Activated CD4-positive, alpha-beta memory T cell treated with anti-CD3 and anti-CD28 coated beads, Interleukin-2, amount 10 ng/mL, durations not matched to agents 7 days and 5 days (primary cell): ENCODE measurements around the gene RER1. TPM values are rescaled to one million over a fixed set of nuclear protein-coding genes. Genes with fewer than 3 reads are reported as not detected.

Experiments
- CTCF ChIA-PET: fragments of 350-600 bp; sonication (Branson Sonifier 250); formaldehyde crosslinking; loops from one replicate; lab custom pipeline; 2021; ENCODE audit warnings: antibody characterized with exemption, inconsistent platforms; lab: Charles Lee
- POLR2A ChIA-PET: fragments of 350-600 bp; sonication (Branson Sonifier 250); formaldehyde crosslinking; loops from one replicate; lab custom pipeline; 2021; ENCODE audit warnings: antibody characterized with exemption; lab: Charles Lee
- DNase-seq: peaks from one replicate; pipeline ENCODE4 v3.0.0-alpha.2; 2020
- H3K27ac Mint-ChIP-seq: one replicate; pipeline ENCODE4 v1.8.0; 2021; ENCODE audit warnings: mild to moderate bottlenecking, mixed read lengths
- H3K27me3 Mint-ChIP-seq: one replicate; pipeline ENCODE4 v1.8.0; 2021; ENCODE audit warnings: mixed read lengths
- H3K36me3 Mint-ChIP-seq: one replicate; pipeline ENCODE4 v1.8.0; 2021; ENCODE audit warnings: low read depth, mixed read lengths
- H3K4me1 Mint-ChIP-seq: one replicate; pipeline ENCODE4 v1.8.0; 2021; ENCODE audit warnings: mixed read lengths
- H3K4me3 Mint-ChIP-seq: one replicate; pipeline ENCODE4 v1.8.0; 2021; ENCODE audit warnings: mild to moderate bottlenecking, mixed read lengths
- H3K9me3 Mint-ChIP-seq: one replicate; pipeline ENCODE4 v1.8.0; 2021; ENCODE audit warnings: mixed read lengths
- total RNA-seq, 2 experiments: library from RNA; stranded (reverse); gene quantifications; one replicate each; pipeline ENCODE4 v1.2.3, GENCODE V29; 2021

Gene RER1
- total RNA-seq, 2 experiments from 2014 or later: 151 to 160 TPM

DNA sequence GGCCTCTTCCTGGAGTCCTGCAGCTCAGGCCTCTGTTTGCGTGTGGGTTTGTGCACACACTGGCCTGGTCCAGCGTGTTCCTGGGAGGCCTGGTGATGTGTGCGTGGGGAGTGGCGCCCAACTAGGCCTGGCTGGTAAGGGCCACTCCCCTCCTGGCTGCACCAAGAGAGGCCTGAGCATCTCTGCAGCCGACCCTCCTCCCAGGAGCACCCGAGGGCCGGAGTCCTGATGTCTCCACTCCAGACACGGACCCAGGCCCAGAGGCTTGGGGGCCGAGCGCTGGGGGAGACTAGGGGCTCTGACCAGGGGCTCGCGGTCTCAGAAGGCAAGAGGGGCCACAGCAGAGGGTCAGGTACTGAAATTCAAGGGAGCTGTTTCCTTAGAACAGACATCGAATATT is 33.6 kb upstream of the RER1 start:
- no peak overlapping the region for H3K4me3 Mint-ChIP-seq
- DNase-seq: no peak
- no peaks in the 10 kb centered on the region for H3K36me3 Mint-ChIP-seq
- ChIA-PET CTCF (no interaction called here), POLR2A (no interaction called here)
- H3K9me3 Mint-ChIP-seq: no peaks in the 10 kb centered on the region
- H3K4me1 Mint-ChIP-seq: no peaks in the 10 kb centered on the region
- H3K27ac Mint-ChIP-seq: no peak overlapping the region
- no peaks in the 10 kb centered on the region for H3K27me3 Mint-ChIP-seq

GRCh38 chr1:2358651-2359640 is 32.7 kb upstream of the RER1 start:
- Mint-ChIP-seq H3K27me3 (no peaks in the 10 kb centered on the region), H3K4me3 (no peak overlapping the region), H3K9me3 (peaks cover 2% of the 10 kb centered on the region), H3K4me1 (no peaks in the 10 kb centered on the region), H3K27ac (no peak overlapping the region), H3K36me3 (no peaks in the 10 kb centered on the region)
- POLR2A ChIA-PET: no interaction called here
- DNase-seq: no peak
- CTCF ChIA-PET: no interaction called here

GRCh38 chr1:2360588-2361364 is 30.9 kb upstream of the RER1 start:
- Mint-ChIP-seq H3K36me3 (no peaks in the 10 kb centered on the region), H3K4me3 (no peak overlapping the region), H3K27ac (no peak overlapping the region), H3K4me1 (no peaks in the 10 kb centered on the region), H3K9me3 (peaks cover 3% of the 10 kb centered on the region), H3K27me3 (no peaks in the 10 kb centered on the region)
- CTCF ChIA-PET: no interaction called here
- POLR2A ChIA-PET: no interaction called here
- no peak for DNase-seq

DNA sequence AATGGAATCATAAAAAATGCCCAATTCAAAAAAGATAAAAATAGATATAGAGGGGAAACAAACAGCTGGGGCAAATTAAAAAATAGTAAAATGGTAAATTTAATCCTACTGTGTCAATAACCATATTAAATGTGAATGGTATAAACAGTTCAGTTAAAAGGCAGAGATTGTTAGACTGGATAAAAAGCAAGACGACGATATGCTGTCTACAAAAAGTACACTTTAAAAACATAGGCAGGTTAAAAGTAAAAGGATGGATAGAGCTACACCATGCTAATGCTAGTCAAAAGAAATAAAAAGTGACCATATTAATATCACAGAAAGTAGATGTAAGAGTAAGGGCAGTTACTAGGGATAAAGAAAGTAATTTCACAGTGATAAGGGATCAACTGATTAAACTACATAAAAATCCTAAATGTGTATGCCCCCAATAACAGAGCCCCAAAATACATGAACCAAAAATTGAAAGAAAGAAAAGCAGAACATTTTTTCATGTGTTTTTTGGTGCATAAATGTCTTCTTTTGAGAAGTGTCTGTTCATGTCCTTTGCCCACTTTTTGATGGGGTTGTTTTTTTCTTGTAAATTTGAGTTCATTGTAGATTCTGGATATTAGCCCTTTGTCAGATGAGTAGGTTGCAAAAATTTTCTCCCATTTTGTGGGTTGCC is 27.7 kb upstream of the RER1 start:
- CTCF ChIA-PET: interaction anchor here (1.4 kb wide), 1 partner anchor 169 kb away, joined by 3 read pairs; the partner anchor contains the start of gene FAAP20
- DNase-seq: no peak
- Mint-ChIP-seq H3K36me3 (no peaks in the 10 kb centered on the region), H3K27ac (no peak overlapping the region), H3K4me3 (no peak overlapping the region), H3K27me3 (no peaks in the 10 kb centered on the region), H3K9me3 (peaks cover 3% of the 10 kb centered on the region), H3K4me1 (no peaks in the 10 kb centered on the region)
- POLR2A ChIA-PET: no interaction called here

DNA sequence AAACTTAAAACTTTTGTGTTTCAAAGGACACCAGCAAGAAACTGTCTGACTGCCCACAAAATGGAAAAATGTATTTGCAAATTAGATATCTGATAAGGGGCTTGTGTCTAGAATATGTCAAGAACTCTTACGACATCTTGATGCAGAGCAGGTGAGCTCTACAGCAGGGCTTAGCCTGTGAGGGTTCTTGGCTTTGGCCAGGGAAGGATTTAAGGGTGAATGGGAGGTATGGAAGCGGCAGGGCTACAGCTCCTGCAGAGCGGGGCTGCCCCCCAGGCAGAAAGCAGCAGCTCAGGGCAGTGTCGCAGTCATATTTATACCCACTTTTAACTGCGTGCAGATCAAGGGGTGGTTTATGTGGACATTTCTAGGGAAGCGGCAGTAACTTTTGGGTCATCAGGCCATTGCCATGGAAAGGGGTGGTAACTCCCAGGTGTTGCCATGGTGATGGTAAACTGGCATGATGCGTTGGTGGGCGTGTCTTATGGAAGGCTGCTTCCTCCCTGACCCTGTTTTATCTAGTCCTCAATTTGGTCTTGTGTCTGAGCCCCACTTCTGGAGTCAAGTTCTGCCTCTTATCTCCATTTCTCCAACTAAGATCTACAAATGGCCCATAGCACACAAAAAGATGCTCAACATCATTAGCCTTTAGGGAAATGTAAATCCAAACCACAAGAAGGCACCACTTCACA is 23.4 kb upstream of the RER1 start:
- no peak overlapping the region for H3K4me3 Mint-ChIP-seq
- DNase-seq: no peak
- H3K27ac Mint-ChIP-seq: no peak overlapping the region
- H3K27me3 Mint-ChIP-seq: no peaks in the 10 kb centered on the region
- ChIA-PET CTCF (no interaction called here), POLR2A (no interaction called here)
- H3K9me3 Mint-ChIP-seq: peaks cover 3% of the 10 kb centered on the region
- no peaks in the 10 kb centered on the region for H3K36me3 Mint-ChIP-seq
- no peaks in the 10 kb centered on the region for H3K4me1 Mint-ChIP-seq

DNA sequence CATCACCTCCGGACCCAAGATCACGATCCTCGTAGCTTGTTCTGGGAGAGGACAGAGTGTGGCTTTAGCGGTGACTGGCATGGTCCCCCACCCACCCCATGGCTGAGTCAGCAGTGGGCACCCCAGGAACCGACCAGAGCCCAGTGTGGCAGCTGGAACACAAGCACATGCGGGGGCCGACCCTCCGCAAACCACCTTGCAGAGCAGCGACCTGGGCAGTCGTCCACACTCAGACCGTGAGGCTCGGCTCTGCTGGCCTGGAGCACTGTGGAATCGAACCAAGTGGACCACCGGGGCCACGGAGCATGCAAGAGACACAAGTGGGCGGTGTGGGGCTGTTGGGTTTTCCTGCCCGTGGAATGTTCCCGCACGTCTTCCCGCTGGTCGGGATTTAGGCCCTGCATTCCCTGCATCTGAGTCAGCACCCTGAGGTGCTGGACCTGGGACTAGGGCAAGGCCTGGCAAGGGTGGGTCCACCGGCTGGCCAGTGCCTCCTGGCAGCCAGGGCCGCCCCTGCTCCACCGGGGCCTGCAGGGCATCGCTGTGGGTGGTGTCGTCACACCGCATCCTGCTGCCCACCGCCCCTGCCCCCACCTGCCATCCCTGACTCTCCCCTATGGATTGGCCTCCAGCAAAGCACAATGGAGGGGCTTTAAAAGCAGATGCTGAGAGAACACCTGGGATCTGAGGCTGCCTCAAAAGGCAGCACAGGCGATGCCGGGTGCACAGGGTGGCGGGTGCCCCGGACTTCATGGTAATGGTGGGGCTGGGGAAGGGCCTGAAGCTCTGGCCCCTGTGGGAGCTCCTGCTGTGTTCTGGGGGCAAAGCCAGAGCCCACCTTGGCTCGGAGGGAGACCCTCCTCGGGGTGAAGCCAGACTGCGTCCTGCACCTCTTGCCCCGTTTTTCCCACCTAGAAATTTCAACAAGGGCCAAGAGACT is 18.8 kb upstream of the RER1 start:
- ChIA-PET POLR2A (no interaction called here), CTCF (no interaction called here)
- no peaks in the 10 kb centered on the region for H3K4me1 Mint-ChIP-seq
- no peaks in the 10 kb centered on the region for H3K27me3 Mint-ChIP-seq
- H3K36me3 Mint-ChIP-seq: no peaks in the 10 kb centered on the region
- no peak overlapping the region for H3K4me3 Mint-ChIP-seq
- no peak overlapping the region for H3K27ac Mint-ChIP-seq
- no peaks in the 10 kb centered on the region for H3K9me3 Mint-ChIP-seq
- no peak for DNase-seq

DNA sequence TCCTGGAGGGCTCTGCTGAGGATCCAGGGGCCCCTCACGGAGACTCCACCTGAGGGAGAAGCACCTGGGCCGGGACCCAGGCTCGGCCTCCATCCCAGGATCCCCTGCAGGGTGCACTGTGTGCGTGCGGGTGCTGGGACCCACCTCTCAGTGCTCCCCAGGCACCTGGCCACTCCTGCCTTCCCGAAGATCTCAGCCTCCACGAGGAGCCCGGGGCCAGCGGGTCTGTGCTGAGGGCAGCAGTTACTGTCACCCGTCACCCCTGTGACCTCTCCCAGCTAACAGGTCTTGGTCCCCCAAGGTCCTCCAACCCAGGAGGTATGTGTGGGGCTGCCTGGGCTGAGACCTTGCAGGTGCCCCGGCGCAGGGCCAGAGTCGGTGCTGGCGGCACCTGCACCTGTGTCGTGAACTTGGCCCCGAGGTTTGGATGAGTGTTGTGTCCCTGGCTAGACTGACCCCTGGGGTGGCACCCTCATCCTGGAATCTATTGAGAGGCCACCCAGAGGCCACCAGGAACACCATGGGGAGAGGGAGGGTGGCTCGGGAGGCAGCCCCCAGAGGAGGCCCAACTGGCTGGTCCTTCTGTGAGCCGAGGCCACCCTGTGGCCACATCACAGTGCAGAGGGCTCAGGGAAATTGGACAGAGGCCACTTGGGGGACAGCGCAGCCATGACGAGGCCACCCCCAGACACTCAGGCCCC is 17.9 kb upstream of the RER1 start:
- ChIA-PET CTCF (no interaction called here), POLR2A (no interaction called here)
- Mint-ChIP-seq H3K27ac (no peak overlapping the region), H3K36me3 (no peaks in the 10 kb centered on the region), H3K4me1 (no peaks in the 10 kb centered on the region), H3K9me3 (no peaks in the 10 kb centered on the region), H3K27me3 (no peaks in the 10 kb centered on the region), H3K4me3 (no peak overlapping the region)
- DNase-seq: no peak

DNA sequence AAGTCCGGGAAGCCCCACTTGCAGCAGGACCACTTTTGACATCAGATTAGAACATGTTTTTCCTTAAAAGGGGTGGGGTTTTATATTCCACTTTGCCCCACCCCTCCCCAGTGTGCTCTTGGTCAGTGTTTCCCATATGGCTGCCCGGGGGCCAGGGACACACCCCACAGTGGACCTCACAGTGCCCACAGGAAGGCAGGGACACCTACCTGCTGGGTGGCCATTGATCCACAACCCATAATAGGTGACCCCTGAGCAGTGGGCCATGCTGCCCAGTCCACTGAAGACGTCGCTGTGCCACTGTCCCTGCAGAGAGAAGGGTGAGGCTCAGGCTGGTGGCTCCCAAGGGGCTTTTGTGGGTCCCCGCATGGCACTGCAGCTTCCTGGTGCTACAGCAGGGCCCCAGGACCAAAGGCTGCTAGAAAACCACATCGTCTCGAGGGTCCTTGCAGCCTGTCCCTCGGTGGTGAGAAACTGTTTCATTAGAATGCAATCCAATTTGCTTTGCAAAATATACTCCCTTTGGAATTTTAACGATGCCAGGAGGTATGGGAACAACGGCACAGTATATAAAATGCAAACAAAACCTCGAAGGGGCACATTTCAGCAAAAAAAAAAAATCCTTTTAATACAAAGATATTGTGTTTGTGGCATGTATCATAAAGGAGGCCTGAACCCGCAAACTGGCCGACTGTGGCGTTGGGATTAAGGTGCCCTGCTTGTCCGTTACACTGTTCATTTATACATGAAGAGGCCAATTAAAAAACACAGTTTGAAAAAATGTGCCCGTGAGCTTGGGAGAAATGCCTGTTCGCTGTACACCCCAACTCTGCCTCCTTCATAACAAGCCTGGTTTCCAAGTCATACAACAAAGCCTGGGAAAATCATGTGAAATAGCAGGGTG is 17.1 kb upstream of the RER1 start:
- Mint-ChIP-seq H3K4me3 (no peak overlapping the region), H3K4me1 (no peaks in the 10 kb centered on the region), H3K27me3 (no peaks in the 10 kb centered on the region), H3K36me3 (no peaks in the 10 kb centered on the region), H3K27ac (no peak overlapping the region), H3K9me3 (no peaks in the 10 kb centered on the region)
- no peak for DNase-seq
- CTCF ChIA-PET: no interaction called here
- POLR2A ChIA-PET: no interaction called here

- no peaks in the 10 kb centered on the region for H3K4me1 Mint-ChIP-seq
- ChIA-PET CTCF (no interaction called here), POLR2A (no interaction called here)
- no peak for DNase-seq
- no peak overlapping the region for H3K27ac Mint-ChIP-seq
- no peak overlapping the region for H3K4me3 Mint-ChIP-seq
- H3K27me3 Mint-ChIP-seq: no peaks in the 10 kb centered on the region
- H3K9me3 Mint-ChIP-seq: no peaks in the 10 kb centered on the region
- H3K36me3 Mint-ChIP-seq: no peaks in the 10 kb centered on the region
Observed at GRCh38 chr1:2375246-2375922, 16.3 kb upstream of the RER1 start.

- Mint-ChIP-seq H3K36me3 (no peaks in the 10 kb centered on the region), H3K27me3 (no peaks in the 10 kb centered on the region), H3K9me3 (no peaks in the 10 kb centered on the region), H3K4me3 (no peak overlapping the region), H3K4me1 (no peaks in the 10 kb centered on the region), H3K27ac (no peak overlapping the region)
- no peak for DNase-seq
- ChIA-PET POLR2A (no interaction called here), CTCF (no interaction called here)
Observed at GRCh38 chr1:2375923-2376260, 15.7 kb upstream of the RER1 start.
